ENCODE measurements around the gene HYAL3.

- no peak for TF ChIP-seq POLR2A (IDR thresholded peaks at IDR 0.05; ENCODE audit: low read length)
- no peak for TF ChIP-seq GATA1 (IDR thresholded peaks at IDR 0.05; ENCODE audit: low read depth, low read length)
Observed at GRCh38 chr3:50340147-50340447, 40.9 kb upstream of the HYAL3 start.

All from erythroblast (primary cell).